Measurements from ENCODE around the gene ELAPOR1. TPM values are rescaled to one million over a fixed set of nuclear protein-coding genes. Genes with fewer than 3 reads are reported as not detected.

The ELAPOR1 gene
- total and polyA plus RNA-seq, 9 of the 15 experiments (the other 6 are each of a cell fraction or from before 2014, with no cell fraction given) = 0.07 to 1.2 (median 0.18) TPM

- TF ChIP-seq AFF4 (CRISPR knock-in tag; IDR thresholded peaks at IDR 0.05) (no peak), HMG20A (CRISPR knock-in tag; conservative IDR thresholded peaks at IDR 0.05) (no peak), PATZ1 (CRISPR knock-in tag; IDR thresholded peaks at IDR 0.05; ENCODE audit: borderline replicate concordance) (no peak), MEIS2 (IDR thresholded peaks at IDR 0.05; ENCODE audit: partially characterized antibody) (no peak), TEAD2 (tag; IDR thresholded peaks at IDR 0.05) (no peak), RBM17 (IDR thresholded peaks at IDR 0.05; ENCODE audit: borderline replicate concordance, low read depth, low read length) (no peak), KLF6 (CRISPR knock-in tag; IDR thresholded peaks at IDR 0.05; ENCODE audit: borderline replicate concordance) (no peak), ZNF253 (CRISPR knock-in tag; conservative IDR thresholded peaks at IDR 0.05) (no peak)
These were observed 33.4 kb upstream of the ELAPOR1 start (continued) for GRCh38 chr1:109080441-109081082.

All from K562 (cell line).